HepG2 (cell line): ENCODE data around the gene PALM. TPM values are rescaled to one million over a fixed set of nuclear protein-coding genes. Genes with fewer than 3 reads are reported as not detected.

Source experiments
- ATAD3A ChIP-seq: sonication (generic); formaldehyde crosslinking; IDR thresholded peaks from 2 replicates; pipeline ENCODE4 v1.4.0; 2020; ENCODE audit warnings: missing genetic modification reagents
- ATF7-NPFF ChIP-seq: sonication (generic); formaldehyde crosslinking; IDR thresholded peaks from 2 replicates; pipeline ENCODE4 v1.8.1; 2023; ENCODE audit warnings: mild to moderate bottlenecking, low read depth, missing genetic modification reagents, moderate library complexity
- CTCF ChIP-seq: sonication (generic); formaldehyde crosslinking; IDR thresholded peaks from 2 replicates; pipeline ENCODE4 v1.5.0; 2020; ENCODE audit warnings: mild to moderate bottlenecking, missing genetic modification reagents, moderate library complexity
- HMG20B ChIP-seq: conservative IDR thresholded peaks from 2 replicates; pipeline ENCODE4 v1.6.1; 2016; ENCODE audit warnings: missing genetic modification reagents, missing compliant biosample characterization
- HNF1B ChIP-seq: sonication (generic); formaldehyde crosslinking; IDR thresholded peaks from 2 replicates; pipeline ENCODE4 v1.5.1; 2020; ENCODE audit warnings: mild to moderate bottlenecking, moderate library complexity, missing genetic modification reagents
- HOXA9 ChIP-seq: sonication (generic); formaldehyde crosslinking; IDR thresholded peaks from 2 replicates; pipeline ENCODE4 v1.8.1; 2022; ENCODE audit warnings: missing genetic modification reagents, mild to moderate bottlenecking, moderate library complexity, borderline replicate concordance
- IRF9 ChIP-seq: sonication (generic); formaldehyde crosslinking; IDR thresholded peaks from 2 replicates; pipeline ENCODE4 v1.8.0; 2022; ENCODE audit warnings: missing genetic modification reagents, mild to moderate bottlenecking, borderline replicate concordance
- KDM4B ChIP-seq: sonication (generic); formaldehyde crosslinking; IDR thresholded peaks from 2 replicates; pipeline ENCODE4 v1.4.0; 2020; ENCODE audit warnings: missing genetic modification reagents
- PHF20 ChIP-seq: sonication (generic); formaldehyde crosslinking; IDR thresholded peaks from 2 replicates; pipeline ENCODE4 v1.5.0; 2020; ENCODE audit warnings: mild to moderate bottlenecking, missing genetic modification reagents
- SSRP1 ChIP-seq: IDR thresholded peaks from 2 replicates; pipeline ENCODE4 v1.6.1; 2016; ENCODE audit warnings: control low read depth
- TOPORS ChIP-seq: sonication (generic); formaldehyde crosslinking; IDR thresholded peaks from 2 replicates; pipeline ENCODE4 v1.8.0; 2023; ENCODE audit warnings: mild to moderate bottlenecking, missing genetic modification reagents
- ZBTB43 ChIP-seq: sonication (generic); formaldehyde crosslinking; conservative IDR thresholded peaks from 2 replicates; pipeline ENCODE4 v1.4.0; 2020; ENCODE audit warnings: missing genetic modification reagents
- ZIK1 ChIP-seq: sonication (generic); formaldehyde crosslinking; IDR thresholded peaks from 2 replicates; pipeline ENCODE4 v1.5.0; 2020; ENCODE audit warnings: mild to moderate bottlenecking, low read depth, missing genetic modification reagents, borderline replicate concordance
- ZNF230 ChIP-seq: sonication (generic); formaldehyde crosslinking; IDR thresholded peaks from 2 replicates; pipeline ENCODE4 v1.4.0; 2020; ENCODE audit warnings: mild to moderate bottlenecking, missing genetic modification reagents
- ZNF354B ChIP-seq: sonication (generic); formaldehyde crosslinking; IDR thresholded peaks from 2 replicates; pipeline ENCODE4 v1.8.0; 2022; ENCODE audit warnings: mild to moderate bottlenecking, missing genetic modification reagents
- ZNF510 ChIP-seq: sonication (generic); formaldehyde crosslinking; IDR thresholded peaks from 2 replicates; pipeline ENCODE4 v1.4.0; 2020; ENCODE audit warnings: low read depth, mild to moderate bottlenecking, missing genetic modification reagents
- ZNF598 ChIP-seq: sonication (generic); formaldehyde crosslinking; IDR thresholded peaks from 2 replicates; pipeline ENCODE4 v1.5.1; 2020; ENCODE audit warnings: mild to moderate bottlenecking, missing genetic modification reagents, borderline replicate concordance
- ZNF660 ChIP-seq: sonication (generic); formaldehyde crosslinking; IDR thresholded peaks from 2 replicates; pipeline ENCODE4 v1.5.1; 2020; ENCODE audit warnings: mild to moderate bottlenecking, low read depth, missing genetic modification reagents, borderline replicate concordance
- ZNF749 ChIP-seq: sonication (generic); formaldehyde crosslinking; IDR thresholded peaks from 2 replicates; pipeline ENCODE4 v1.8.0; 2022; ENCODE audit warnings: mild to moderate bottlenecking, missing genetic modification reagents, moderate library complexity, borderline replicate concordance
- ZNF781 ChIP-seq: sonication (generic); formaldehyde crosslinking; IDR thresholded peaks from 2 replicates; pipeline ENCODE4 v1.5.1; 2020; ENCODE audit warnings: borderline replicate concordance, mild to moderate bottlenecking, missing genetic modification reagents; ENCODE audit errors: not compliant biosample characterization
- ZNF800 ChIP-seq: sonication (generic); formaldehyde crosslinking; IDR thresholded peaks from 2 replicates; pipeline ENCODE4 v1.4.0; 2020; ENCODE audit warnings: missing genetic modification reagents
- polyA plus RNA-seq, 8 experiments: library from polyadenylated mRNA; depleted of rRNA in 3 of 8; stranded (reverse) in 7 of 8; unstranded in 1 of 8; fragments of >200 nt; fragmentation: Illumina TruSeq in 4 of 8; extraction: Trizol in 4 of 8; gene quantifications; 2 replicates each; pipeline versions ENCODE4 v1.2.1 to v1.2.3, GENCODE V29; 2011 to 2016; ENCODE audit warnings: low read depth in 4 of 8, missing spikeins in 1 of 8, mixed read lengths in 1 of 8; ENCODE audit not compliant: insufficient read depth in 1 of 8
- total RNA-seq, 5 experiments: library from RNA; depleted of rRNA; stranded (reverse); fragments of >200 nt; fragmentation: Illumina TruSeq; extraction: Trizol; gene quantifications; 2 replicates each; pipeline ENCODE4 v1.2.3, GENCODE V29; 2016; ENCODE audit warnings: low read depth in 1 of 5

PALM gene
- total and polyA plus RNA-seq, 2 of the 13 experiments (the other 11 are each of a cell fraction or from before 2014, with no cell fraction given), result 4.0 to 9.7 TPM

GRCh38 chr19:680287-681028, 28.3 kb upstream of the PALM start (continued):
- TF ChIP-seq CTCF (CRISPR knock-in tag) (peak; percentile 75), PHF20 (CRISPR knock-in tag) (no peak), ZNF598 (CRISPR knock-in tag) (no peak), TOPORS (CRISPR knock-in tag) (peak; percentile 78; the same call in 1 of the 2 replicates), ZNF800 (CRISPR knock-in tag) (0 out of 2 replicates have a peak, but pooled peaks have one; percentile 23), IRF9 (CRISPR knock-in tag) (peak; percentile 46; the same call in 1 of the 2 replicates), ATAD3A (CRISPR knock-in tag) (no peak), ZNF749 (CRISPR knock-in tag) (0 out of 2 replicates have a peak, but pooled peaks have one; percentile 67), ZNF660 (CRISPR knock-in tag) (no peak), ZNF230 (CRISPR knock-in tag) (no peak), ATF7-NPFF (CRISPR knock-in tag) (peak; percentile 70; the same call in 1 of the 2 replicates), SSRP1 (CRISPR knock-in tag) (no peak), HOXA9 (CRISPR knock-in tag) (no peak), HNF1B (CRISPR knock-in tag) (peak; percentile 42; the same call in 1 of the 2 replicates), KDM4B (CRISPR knock-in tag) (no peak), ZNF510 (CRISPR knock-in tag) (no peak), HMG20B (CRISPR knock-in tag) (no peak), ZBTB43 (CRISPR knock-in tag) (0 out of 2 replicates have a peak, but pooled peaks have one; percentile 3), ZNF781 (CRISPR knock-in tag) (no peak), ZNF354B (CRISPR knock-in tag) (no peak), ZIK1 (CRISPR knock-in tag) (peak; percentile 38; the same call in 1 of the 2 replicates)
